ES-I3 (cell line): ENCODE measurements around the gene EARS2.

Experiments used
- H3K36me3 ChIP-seq: 2 replicates; pipeline ENCODE4 v1.6.1; 2013; ENCODE audit warnings: mild to moderate bottlenecking, low read length, control low read depth, moderate library complexity; ENCODE audit not compliant: insufficient read depth
- H3K4me1 ChIP-seq: 2 replicates; pipeline ENCODE4 v1.6.1; 2013; ENCODE audit warnings: mild to moderate bottlenecking, control low read depth, low read length; ENCODE audit not compliant: insufficient read depth
- H3K9ac ChIP-seq: 2 replicates; pipeline ENCODE4 v1.6.1; 2013; ENCODE audit warnings: low read depth, mild to moderate bottlenecking, low read length, moderate library complexity
- H3K9me3 ChIP-seq: 2 replicates; pipeline ENCODE4 v1.6.1; 2013; ENCODE audit warnings: mild to moderate bottlenecking, low read length, moderate library complexity; ENCODE audit not compliant: control insufficient read depth, insufficient read depth

The EARS2 gene

DNA sequence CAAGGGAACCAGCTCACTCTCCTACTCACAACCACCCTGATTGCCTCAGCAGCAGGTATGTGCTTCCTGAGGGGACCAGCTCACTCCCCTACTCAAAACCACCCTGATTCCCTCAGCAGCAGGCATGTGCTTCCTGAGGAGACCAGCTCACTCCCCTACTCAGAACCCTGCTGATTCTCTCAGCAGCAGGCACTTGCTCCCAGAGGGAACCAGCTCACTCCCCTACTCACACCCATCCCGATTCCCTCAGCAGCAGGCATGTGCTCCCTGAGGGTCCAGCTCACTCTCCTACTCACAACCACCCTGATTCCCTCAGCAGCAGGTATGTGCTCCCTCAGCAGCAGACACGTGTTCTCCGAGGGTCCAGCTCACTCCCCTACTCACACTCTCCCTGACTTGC, 78.0 kb downstream of the EARS2 start:
- H3K9me3 ChIP-seq, result no peaks in the 10 kb centered on the region
- H3K9ac ChIP-seq, result no peak overlapping the region
- no peaks in the 10 kb centered on the region for H3K4me1 ChIP-seq
- H3K36me3 ChIP-seq, result peaks cover 33% of the 10 kb centered on the region

DNA sequence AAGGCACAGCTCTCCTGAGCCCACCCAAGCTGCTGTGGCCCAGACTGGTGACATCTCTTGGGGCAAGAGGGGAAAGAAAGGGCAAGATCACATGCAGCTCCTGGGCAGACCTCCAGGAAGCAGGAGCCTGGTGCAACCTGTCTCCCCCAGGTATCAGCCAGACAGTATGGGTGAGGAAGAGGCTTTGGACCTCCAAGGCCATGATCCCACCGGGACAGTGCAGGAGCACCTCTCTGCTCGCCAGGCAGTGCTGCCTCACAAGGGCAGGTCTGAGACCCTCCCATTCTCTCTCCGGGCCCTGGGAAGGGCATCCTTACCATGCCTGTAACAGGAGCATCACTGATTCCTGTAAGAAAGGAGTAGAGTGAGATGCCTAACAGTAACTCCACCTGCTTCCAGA, 78.6 kb downstream of the EARS2 start:
- Histone ChIP-seq H3K9me3 (no peaks in the 10 kb centered on the region), H3K9ac (no peak overlapping the region), H3K36me3 (peaks cover 37% of the 10 kb centered on the region), H3K4me1 (no peaks in the 10 kb centered on the region)

DNA sequence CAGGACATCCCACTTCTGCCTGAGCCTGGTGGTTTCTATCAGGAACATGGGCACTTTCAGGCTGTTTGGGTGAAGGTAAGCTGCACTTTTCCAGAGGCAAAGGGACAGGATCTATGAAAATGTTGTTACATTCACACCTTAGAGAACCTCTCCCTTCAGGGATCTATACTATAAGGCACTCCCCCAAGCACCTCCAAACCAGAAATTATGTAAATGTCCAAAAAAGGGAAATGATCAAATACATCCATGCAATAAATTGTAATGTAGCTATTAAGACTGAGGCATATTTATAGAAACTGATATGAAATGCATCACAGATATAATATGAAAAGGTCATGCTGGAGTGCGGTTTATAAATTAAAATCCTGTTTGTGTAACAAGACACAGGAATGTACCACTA, 80.9 kb downstream of the EARS2 start:
- peaks cover 32% of the 10 kb centered on the region for H3K36me3 ChIP-seq

More for the DNA sequence above, 80.9 kb downstream of the EARS2 start:
- Histone ChIP-seq H3K4me1 (no peaks in the 10 kb centered on the region), H3K9ac (no peak overlapping the region), H3K9me3 (no peaks in the 10 kb centered on the region)
